Adrenal gland (tissue), 5 donors: Measurements from ENCODE around the gene CTRB2.

Source experiments
- POLR2A ChIP-seq, 2 donors: fragments of 450-650 bp; IDR thresholded peaks; one replicate each; pipeline ENCODE4 v1.6.1; 2017; ENCODE audit warnings: antibody characterized with exemption in 2 of 2, mild to moderate bottlenecking in 2 of 2, moderate library complexity in 1 of 2
- TF ChIP-seq, protein P1 (sequence below), 6 experiments: fragments of 450-650 bp in 4 of 6; fragments of 200-600 bp in 2 of 6; sonication (generic) in 1 of 6; IDR thresholded peaks; 1 replicate in 5 of 6; 2 replicates in 1 of 6; pipeline versions ENCODE4 v1.5.1 to v1.8.0; 2016 to 2021; ENCODE audit warnings: antibody characterized with exemption in 6 of 6, mild to moderate bottlenecking in 2 of 6, moderate library complexity in 1 of 6
- donor health status: DM: no; HTN: no; CAD: no.

- TF ChIP-seq, protein P1, sequence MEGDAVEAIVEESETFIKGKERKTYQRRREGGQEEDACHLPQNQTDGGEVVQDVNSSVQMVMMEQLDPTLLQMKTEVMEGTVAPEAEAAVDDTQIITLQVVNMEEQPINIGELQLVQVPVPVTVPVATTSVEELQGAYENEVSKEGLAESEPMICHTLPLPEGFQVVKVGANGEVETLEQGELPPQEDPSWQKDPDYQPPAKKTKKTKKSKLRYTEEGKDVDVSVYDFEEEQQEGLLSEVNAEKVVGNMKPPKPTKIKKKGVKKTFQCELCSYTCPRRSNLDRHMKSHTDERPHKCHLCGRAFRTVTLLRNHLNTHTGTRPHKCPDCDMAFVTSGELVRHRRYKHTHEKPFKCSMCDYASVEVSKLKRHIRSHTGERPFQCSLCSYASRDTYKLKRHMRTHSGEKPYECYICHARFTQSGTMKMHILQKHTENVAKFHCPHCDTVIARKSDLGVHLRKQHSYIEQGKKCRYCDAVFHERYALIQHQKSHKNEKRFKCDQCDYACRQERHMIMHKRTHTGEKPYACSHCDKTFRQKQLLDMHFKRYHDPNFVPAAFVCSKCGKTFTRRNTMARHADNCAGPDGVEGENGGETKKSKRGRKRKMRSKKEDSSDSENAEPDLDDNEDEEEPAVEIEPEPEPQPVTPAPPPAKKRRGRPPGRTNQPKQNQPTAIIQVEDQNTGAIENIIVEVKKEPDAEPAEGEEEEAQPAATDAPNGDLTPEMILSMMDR (IDR thresholded peaks at IDR 0.05): no peak
- no peak for TF ChIP-seq POLR2A (IDR thresholded peaks at IDR 0.05)
Measured at GRCh38 chr16:75197522-75198134, 9.3 kb downstream of the CTRB2 start.
